GM12878 (cell line): Measurements from ENCODE around the gene RAP1GAP2. TPM values are rescaled to one million over a fixed set of nuclear protein-coding genes. Genes with fewer than 3 reads are reported as not detected.

Source experiments
- ATAC-seq: fragments of 200-7000 bp; cut with Tn5 transposase; 3 replicates; pipeline ENCODE4 v1.9.1; 2020; ENCODE audit warnings: mild to moderate bottlenecking, moderate library complexity
- BruUV-seq: library from RNA; stranded (reverse); fragments of 400-500 nt; replicated peaks from 2 replicates; lab custom pipeline; 2021; lab: Mats Ljungman, UMichigan
- CTCF ChIA-PET: fragments of 300-600 bp; sonication (Branson Sonifier 250); formaldehyde crosslinking; extraction: SDS; loops from one replicate; lab custom pipeline; 2021; ENCODE audit warnings: inconsistent platforms; lab: Yijun Ruan, JAX
- POLR2A ChIA-PET: fragments of 350-600 bp; formaldehyde crosslinking; extraction: SDS; loops from one replicate; lab custom pipeline; 2021; ENCODE audit warnings: inconsistent platforms; lab: Charles Lee
- RAD21 ChIA-PET: fragments of 300-600 bp; sonication (Branson Sonifier 250); formaldehyde crosslinking; loops from one replicate; lab custom pipeline; 2023; ENCODE audit warnings: antibody characterized with exemption; ENCODE audit not compliant: unreplicated experiment; lab: Charles Lee
- SMC1A ChIA-PET: fragments of 300-600 bp; sonication (Branson Sonifier 250); formaldehyde crosslinking; loops from one replicate; lab custom pipeline; 2023; ENCODE audit not compliant: unreplicated experiment, uncharacterized antibody; lab: Charles Lee
- DNase-seq: peaks from one replicate; pipeline ENCODE4 v3.0.0-alpha.2; 2011; ENCODE audit warnings: low read depth, low spot score
- FAIRE-seq: peaks from 3 replicates; lab custom pipeline; 2011; peaks lifted over from hg19 to GRCh38; lab: Jason Lieb, UNC
- H2AFZ ChIP-seq: 2 replicates; pipeline ENCODE4 v1.6.0; 2011; ENCODE audit warnings: low read depth, low read length, control low read depth; ENCODE audit not compliant: control insufficient read depth
- H3K27ac ChIP-seq: 2 replicates; pipeline ENCODE4 v1.5.1; 2011; ENCODE audit warnings: control low read depth; ENCODE audit not compliant: control insufficient read depth, insufficient read depth
- H3K27me3 ChIP-seq, 2 experiments: replicated peaks in 1 of 2; 2 replicates each; pipeline versions ENCODE4 v1.6.0 to v1.6.1; 2011; ENCODE audit warnings: low read length in 1 of 2; ENCODE audit not compliant: control insufficient read depth in 2 of 2, insufficient read depth in 2 of 2
- H3K36me3 ChIP-seq, 2 experiments: 2 replicates each; pipeline ENCODE4 v1.5.1; 2011; ENCODE audit warnings: low read length in 1 of 2; ENCODE audit not compliant: control insufficient read depth in 2 of 2, insufficient read depth in 2 of 2
- H3K4me1 ChIP-seq: 2 replicates; pipeline ENCODE4 v1.6.1; 2011; ENCODE audit warnings: mild to moderate bottlenecking, low read length, moderate library complexity, mixed read lengths; ENCODE audit not compliant: control insufficient read depth, insufficient read depth
- H3K4me2 ChIP-seq: 2 replicates; pipeline ENCODE4 v1.6.0; 2011; ENCODE audit warnings: control low read depth; ENCODE audit not compliant: control insufficient read depth, insufficient read depth
- H3K4me3 ChIP-seq: fragments of 200-600 bp; sonication (generic); 2 replicates; pipeline ENCODE4 v1.5.1; 2016
- H3K79me2 ChIP-seq: 2 replicates; pipeline ENCODE4 v1.6.0; 2011; ENCODE audit warnings: low read length; ENCODE audit not compliant: control insufficient read depth, insufficient read depth
- H3K9ac ChIP-seq: 2 replicates; pipeline ENCODE4 v1.8.0; 2011; ENCODE audit warnings: low read length, control low read depth, mixed read lengths; ENCODE audit not compliant: control insufficient read depth, insufficient read depth
- H3K9me3 ChIP-seq: replicated peaks from 3 replicates; pipeline ENCODE4 v1.5.1; 2011; ENCODE audit warnings: mild to moderate bottlenecking, low read length; ENCODE audit not compliant: control insufficient read depth, insufficient read depth
- H4K20me1 ChIP-seq: 2 replicates; pipeline ENCODE4 v1.6.0; 2011; ENCODE audit not compliant: control insufficient read depth, insufficient read depth
- BACH1 ChIP-seq: fragments of 450-650 bp; IDR thresholded peaks from 2 replicates; pipeline ENCODE4 v1.6.1; 2017; ENCODE audit warnings: mild to moderate bottlenecking, borderline replicate concordance
- BCL11A ChIP-seq: IDR thresholded peaks from 2 replicates; pipeline ENCODE4 v1.6.1; 2011; ENCODE audit warnings: low read depth, low read length
- KAT2A ChIP-seq: conservative IDR thresholded peaks from 2 replicates; pipeline ENCODE4 v1.6.1; 2011; ENCODE audit warnings: low read depth, low read length; ENCODE audit not compliant: control insufficient read depth
- LARP7 ChIP-seq: fragments of 450-650 bp; IDR thresholded peaks from 2 replicates; pipeline ENCODE4 v1.6.1; 2017; ENCODE audit warnings: mild to moderate bottlenecking
- MXI1 ChIP-seq: fragments of 150-350 bp; IDR thresholded peaks from 2 replicates; pipeline ENCODE4 v1.6.1; 2011; ENCODE audit warnings: low read depth, mild to moderate bottlenecking, inconsistent platforms, low read length, improper control_type of control experiment
- NFYA ChIP-seq: IDR thresholded peaks from 2 replicates; pipeline ENCODE4 v1.6.1; 2011; ENCODE audit warnings: low read depth, mild to moderate bottlenecking, low read length, improper control_type of control experiment, borderline replicate concordance
- POLR2A ChIP-seq: IDR thresholded peaks from 2 replicates; pipeline ENCODE4 v1.6.1; 2011; ENCODE audit warnings: low read depth, mild to moderate bottlenecking, low read length
- RCOR1 ChIP-seq: conservative IDR thresholded peaks from 2 replicates; pipeline ENCODE4 v1.6.1; 2012; ENCODE audit warnings: low read depth, low read length, improper control_type of control experiment
- SIN3A ChIP-seq: IDR thresholded peaks from 2 replicates; pipeline ENCODE4 v1.6.1; 2012; ENCODE audit warnings: low read depth, low read length, improper control_type of control experiment
- STAT3 ChIP-seq: IDR thresholded peaks from 2 replicates; pipeline ENCODE4 v1.6.1; 2011; ENCODE audit warnings: low read depth, low read length, improper control_type of control experiment
- TAF1 ChIP-seq: IDR thresholded peaks from 2 replicates; pipeline ENCODE4 v1.6.1; 2011; ENCODE audit warnings: mild to moderate bottlenecking, low read depth, low read length, borderline replicate concordance
- TARDBP ChIP-seq: IDR thresholded peaks from 2 replicates; pipeline ENCODE4 v1.6.1; 2016; ENCODE audit warnings: borderline replicate concordance
- USF2 ChIP-seq: IDR thresholded peaks from 2 replicates; pipeline ENCODE4 v1.6.1; 2011; ENCODE audit warnings: low read depth, low read length, improper control_type of control experiment, borderline replicate concordance
- WGBS: methylation state at CpG from one replicate; pipeline ENCODE4 v1.1.6; 2016; ENCODE audit warnings: low lambda C conversion rate; ENCODE audit not compliant: insufficient replicate concordance, insufficient coverage; ENCODE audit errors: missing lambda C conversion rate; 5-methylcytosine and 5-hydroxymethylcytosine counted together
- in situ Hi-C: fragments of 300-500 bp; cut with MboI; formaldehyde crosslinking; loops from 9 replicates; pipeline ENCODE4 v1.14.3; 2018; ENCODE audit warnings: mixed read lengths
- intact Hi-C: fragments of 100-400 bp; cut with micrococcal nuclease; formaldehyde crosslinking; loops from one replicate; pipeline ENCODE4 v1.14.2; 2022; ENCODE audit not compliant: unreplicated experiment
- polyA plus RNA-seq, 11 experiments: library from polyadenylated mRNA; depleted of rRNA in 4 of 11; unstranded in 6 of 11; stranded (reverse) in 5 of 11; fragments of >200 nt; fragmentation: Nextera tagmentation in 4 of 11; fragmentation: Illumina TruSeq in 1 of 11; extraction: Ambion mirVana in 4 of 11; extraction: Trizol in 1 of 11; gene quantifications; 1 replicate in 1 of 11; 2 replicates in 10 of 11; pipeline versions ENCODE4 v1.2.1 to v1.2.3, GENCODE V29; 2011 to 2016; ENCODE audit warnings: inconsistent platforms in 2 of 11, missing spikeins in 2 of 11, low read depth in 1 of 11
- total RNA-seq, 4 experiments: library from RNA; depleted of rRNA in 3 of 4; stranded (reverse); fragments of >200 nt in 3 of 4; fragmentation: Illumina TruSeq in 1 of 4; extraction: Trizol in 1 of 4; gene quantifications; 2 replicates each; pipeline versions ENCODE4 v1.2.1 to v1.2.3, GENCODE V29; 2013 to 2021
- TF ChIP-seq, protein P1 (sequence below): IDR thresholded peaks from 2 replicates; pipeline ENCODE4 v1.6.1; 2011; ENCODE audit warnings: mild to moderate bottlenecking, low read depth, low read length, moderate library complexity; ENCODE audit not compliant: insufficient replicate concordance

RAP1GAP2 gene
- total and polyA plus RNA-seq, 10 of the 15 experiments (the other 5 are each of a cell fraction or from before 2014, with no cell fraction given) = 0.03 to 0.95 (median 0.49) TPM; not detected in 2

- Histone ChIP-seq H3K9me3 (no peaks in the 10 kb centered on the region), H3K4me3 (no peak overlapping the region), H3K4me2 (no peak overlapping the region), H3K9ac (no peak overlapping the region), H4K20me1 (no peaks in the 10 kb centered on the region), H2AFZ (no peak overlapping the region), H3K79me2 (no peaks in the 10 kb centered on the region), H3K27ac (no peak overlapping the region), H3K4me1 (no peaks in the 10 kb centered on the region), H3K27me3 (no peaks in the 10 kb centered on the region), H3K36me3 (no peaks in the 10 kb centered on the region)
- ChIA-PET CTCF (no interaction called here), RAD21 (no interaction called here), SMC1A (no interaction called here), POLR2A (no interaction called here)
- WGBS = 52% methylated on average over 15 of the region's 16 CpGs
- ATAC-seq = no peak
- intact Hi-C loops (no loop called here), in situ Hi-C loops (no loop called here)
- FAIRE-seq = no peak
- no peak for DNase-seq
- BruUV-seq = no TSS peak
- TF ChIP-seq TARDBP (no peak), MXI1 (no peak), USF2 (no peak), KAT2A (no peak), STAT3 (no peak), BCL11A (no peak), POLR2A (no peak), BACH1 (no peak), RCOR1 (no peak), NFYA (no peak), TAF1 (no peak), SIN3A (no peak), LARP7 (no peak)
- TF ChIP-seq, protein P1, sequence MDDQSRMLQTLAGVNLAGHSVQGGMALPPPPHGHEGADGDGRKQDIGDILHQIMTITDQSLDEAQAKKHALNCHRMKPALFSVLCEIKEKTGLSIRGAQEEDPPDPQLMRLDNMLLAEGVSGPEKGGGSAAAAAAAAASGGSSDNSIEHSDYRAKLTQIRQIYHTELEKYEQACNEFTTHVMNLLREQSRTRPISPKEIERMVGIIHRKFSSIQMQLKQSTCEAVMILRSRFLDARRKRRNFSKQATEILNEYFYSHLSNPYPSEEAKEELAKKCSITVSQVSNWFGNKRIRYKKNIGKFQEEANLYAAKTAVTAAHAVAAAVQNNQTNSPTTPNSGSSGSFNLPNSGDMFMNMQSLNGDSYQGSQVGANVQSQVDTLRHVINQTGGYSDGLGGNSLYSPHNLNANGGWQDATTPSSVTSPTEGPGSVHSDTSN = no peak
Observed at GRCh38 chr17:2878751-2879254, 82.6 kb downstream of the RAP1GAP2 start.
